MCF 10A (cell line): ENCODE results near the gene LARGE2. TPM values are rescaled to one million over a fixed set of nuclear protein-coding genes. Genes with fewer than 3 reads are reported as not detected.

ENCODE experiments used
- BruUV-seq: library from RNA; stranded (reverse); fragments of 400-500 nt; replicated peaks from 2 replicates; lab custom pipeline; 2021; lab: Mats Ljungman, UMichigan
- CTCF ChIA-PET: fragments of 300-600 bp; sonication (Branson Sonifier 250); formaldehyde crosslinking; extraction: SDS; loops from one replicate; lab custom pipeline; 2021; ENCODE audit warnings: antibody characterized with exemption, inconsistent platforms; lab: Yijun Ruan, JAX
- POLR2A ChIA-PET: fragments of 300-600, 350-650 bp; sonication (Branson Sonifier 250); formaldehyde crosslinking; extraction: SDS; loops from one replicate; lab custom pipeline; 2020; ENCODE audit warnings: antibody characterized with exemption, inconsistent platforms; lab: Yijun Ruan, JAX
- DNase-seq: peaks from one replicate; pipeline ENCODE4 v3.0.0-alpha.2; 2018; ENCODE audit not compliant: unreplicated experiment
- H3K27ac Mint-ChIP-seq: one replicate; pipeline ENCODE4 v1.8.0; 2022; ENCODE audit warnings: mild to moderate bottlenecking, low read depth, mixed read lengths; ENCODE audit not compliant: unreplicated experiment
- H3K27me3 Mint-ChIP-seq: one replicate; pipeline ENCODE4 v1.8.0; 2022; ENCODE audit warnings: mixed read lengths; ENCODE audit not compliant: insufficient read depth, unreplicated experiment
- H3K36me3 Mint-ChIP-seq: one replicate; pipeline ENCODE4 v1.8.0; 2022; ENCODE audit warnings: mild to moderate bottlenecking, moderate library complexity, mixed read lengths; ENCODE audit not compliant: insufficient read depth, unreplicated experiment
- H3K4me1 Mint-ChIP-seq: one replicate; pipeline ENCODE4 v1.8.0; 2022; ENCODE audit warnings: mixed read lengths; ENCODE audit not compliant: insufficient read depth, unreplicated experiment
- H3K4me3 Mint-ChIP-seq: one replicate; pipeline ENCODE4 v1.8.0; 2022; ENCODE audit warnings: mild to moderate bottlenecking, moderate library complexity, mixed read lengths; ENCODE audit not compliant: unreplicated experiment
- H3K9me3 Mint-ChIP-seq: one replicate; pipeline ENCODE4 v1.8.0; 2022; ENCODE audit warnings: mixed read lengths; ENCODE audit not compliant: unreplicated experiment
- intact Hi-C: fragments of 100-400 bp; cut with micrococcal nuclease; formaldehyde crosslinking; loops from 2 replicates; pipeline ENCODE4 v1.14.1; 2022
- total RNA-seq: library from RNA; stranded (reverse); gene quantifications from 2 replicates; pipeline ENCODE4 v1.2.3, GENCODE V29; 2022
- TF ChIP-seq, protein P1 (sequence below): fragments of 200-600 bp; IDR thresholded peaks from one replicate; pipeline ENCODE4 v1.8.0; 2022; ENCODE audit warnings: antibody characterized with exemption, mild to moderate bottlenecking; ENCODE audit not compliant: unreplicated experiment

LARGE2 gene
- total RNA-seq, 1 experiment from 2014 or later, result 0.91 TPM

DNA sequence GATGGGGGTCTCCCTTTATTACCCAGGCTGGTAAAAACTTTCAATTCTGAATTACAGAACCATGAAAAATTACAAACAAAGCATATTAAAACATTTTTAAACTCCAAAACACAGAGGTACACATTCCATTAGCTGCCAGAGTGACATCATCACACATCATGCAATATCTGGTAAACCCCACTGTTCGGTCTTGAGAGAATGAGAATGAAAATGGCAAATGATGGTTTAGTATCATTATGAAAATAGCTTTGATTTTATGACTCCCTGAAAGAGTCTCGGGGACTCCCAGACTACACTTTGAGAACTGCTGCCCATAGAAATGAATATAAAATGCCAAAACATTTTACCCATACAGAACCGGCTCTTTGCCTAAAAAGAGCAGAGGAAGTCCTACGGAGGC is 18.8 kb downstream of the LARGE2 start:
- intact Hi-C loops, result no loop called here
- TF ChIP-seq, protein P1, sequence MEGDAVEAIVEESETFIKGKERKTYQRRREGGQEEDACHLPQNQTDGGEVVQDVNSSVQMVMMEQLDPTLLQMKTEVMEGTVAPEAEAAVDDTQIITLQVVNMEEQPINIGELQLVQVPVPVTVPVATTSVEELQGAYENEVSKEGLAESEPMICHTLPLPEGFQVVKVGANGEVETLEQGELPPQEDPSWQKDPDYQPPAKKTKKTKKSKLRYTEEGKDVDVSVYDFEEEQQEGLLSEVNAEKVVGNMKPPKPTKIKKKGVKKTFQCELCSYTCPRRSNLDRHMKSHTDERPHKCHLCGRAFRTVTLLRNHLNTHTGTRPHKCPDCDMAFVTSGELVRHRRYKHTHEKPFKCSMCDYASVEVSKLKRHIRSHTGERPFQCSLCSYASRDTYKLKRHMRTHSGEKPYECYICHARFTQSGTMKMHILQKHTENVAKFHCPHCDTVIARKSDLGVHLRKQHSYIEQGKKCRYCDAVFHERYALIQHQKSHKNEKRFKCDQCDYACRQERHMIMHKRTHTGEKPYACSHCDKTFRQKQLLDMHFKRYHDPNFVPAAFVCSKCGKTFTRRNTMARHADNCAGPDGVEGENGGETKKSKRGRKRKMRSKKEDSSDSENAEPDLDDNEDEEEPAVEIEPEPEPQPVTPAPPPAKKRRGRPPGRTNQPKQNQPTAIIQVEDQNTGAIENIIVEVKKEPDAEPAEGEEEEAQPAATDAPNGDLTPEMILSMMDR, result no peak
- no peak overlapping the region for H3K4me3 Mint-ChIP-seq
- H3K36me3 Mint-ChIP-seq, result peaks cover 56% of the 10 kb centered on the region
- H3K9me3 Mint-ChIP-seq, result no peaks in the 10 kb centered on the region
- H3K4me1 Mint-ChIP-seq, result no peaks in the 10 kb centered on the region
- CTCF ChIA-PET, result interaction anchor here (1.0 to 1.5 kb wide), 3 partner anchors 23 to 69 kb away, joined by 3 to 4 read pairs (median 3); no protein-coding TSS in a partner anchor
- DNase-seq, result no peak
- no peak overlapping the region for H3K27ac Mint-ChIP-seq
- no peaks in the 10 kb centered on the region for H3K27me3 Mint-ChIP-seq
- no TSS peak for BruUV-seq
- POLR2A ChIA-PET, result interaction anchor here (0.7 to 1.1 kb wide), 3 partner anchors 9 to 23 kb away, joined by 3 to 4 read pairs (median 4); partner anchors contain the start of gene PEX16

DNA sequence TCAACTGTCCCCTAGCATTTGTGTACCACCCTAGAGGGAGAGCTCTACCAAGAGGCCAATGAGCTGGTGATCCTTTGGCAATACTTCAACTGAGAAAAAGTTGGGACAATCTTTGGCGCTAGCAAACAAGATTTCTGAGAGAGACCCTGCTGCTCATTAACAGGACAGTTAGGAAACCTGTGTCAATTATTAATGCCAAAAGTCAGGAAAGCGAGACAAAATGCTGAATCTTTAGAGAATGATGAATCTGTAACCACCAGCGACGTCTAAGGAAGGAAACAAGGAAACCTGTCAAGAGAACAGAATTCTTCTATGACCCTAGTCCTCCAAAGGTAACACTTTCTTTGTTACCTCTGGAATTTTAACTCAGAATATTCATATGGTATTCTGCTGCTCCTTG is 19.9 kb downstream of the LARGE2 start:
- intact Hi-C loops, result no loop called here
- no peak overlapping the region for H3K4me3 Mint-ChIP-seq
- no peaks in the 10 kb centered on the region for H3K27me3 Mint-ChIP-seq
- ChIA-PET POLR2A (interaction anchor here (0.7 to 1.1 kb wide), 3 partner anchors 10 to 54 kb away, joined by 3 to 4 read pairs (median 3); no protein-coding TSS in a partner anchor), CTCF (interaction anchor here (1.5 kb wide), 1 partner anchor 23 kb away, joined by 4 read pairs; no protein-coding TSS in a partner anchor)
- BruUV-seq, result no TSS peak
- H3K27ac Mint-ChIP-seq, result no peak overlapping the region
- H3K36me3 Mint-ChIP-seq, result peaks cover 56% of the 10 kb centered on the region
- DNase-seq, result no peak
- no peaks in the 10 kb centered on the region for H3K9me3 Mint-ChIP-seq
- H3K4me1 Mint-ChIP-seq, result no peaks in the 10 kb centered on the region
- TF ChIP-seq, protein P1, result no peak

DNA sequence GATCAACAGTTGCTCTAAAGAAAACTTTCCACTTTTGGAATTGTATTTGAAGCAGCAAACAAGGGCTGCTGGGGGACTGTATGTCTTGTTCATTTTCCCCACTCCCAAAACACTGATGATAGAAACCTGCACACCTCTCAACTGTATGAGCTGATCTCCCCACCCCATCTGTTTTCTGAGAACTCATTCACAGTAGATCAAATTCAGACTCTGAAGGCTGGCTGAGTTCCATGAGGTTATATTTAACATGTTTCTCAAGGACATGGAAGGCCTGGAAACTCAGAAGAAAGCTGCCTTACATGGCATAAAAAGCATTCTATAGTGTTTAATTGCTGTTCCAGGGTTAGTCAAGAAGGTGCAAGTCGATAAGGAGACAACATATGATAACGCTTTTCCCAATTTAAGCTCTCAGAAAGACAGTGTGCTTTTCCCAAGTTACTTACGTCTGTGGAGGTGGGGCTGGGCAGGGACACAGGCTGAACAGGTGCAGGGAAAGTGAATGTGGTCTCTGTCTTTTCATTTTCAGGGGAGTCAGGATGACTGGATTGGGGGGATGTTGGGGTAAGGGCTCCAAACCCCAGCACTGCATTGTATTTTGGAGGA is 23.0 kb downstream of the LARGE2 start:
- TF ChIP-seq, protein P1, result no peak
- intact Hi-C loops, result no loop called here
- Mint-ChIP-seq H3K36me3 (peaks cover 84% of the 10 kb centered on the region), H3K27ac (no peak overlapping the region), H3K27me3 (no peaks in the 10 kb centered on the region), H3K4me1 (no peaks in the 10 kb centered on the region), H3K9me3 (no peaks in the 10 kb centered on the region), H3K4me3 (no peak overlapping the region)
- no TSS peak for BruUV-seq
- CTCF ChIA-PET, result interaction anchor here (0.5 kb wide), 1 partner anchor 22 kb away, joined by 4 read pairs; no protein-coding TSS in a partner anchor
- DNase-seq, result no peak
- POLR2A ChIA-PET, result interaction anchor here (1.0 kb wide), 1 partner anchor 14 kb away, joined by 3 read pairs; no protein-coding TSS in a partner anchor

DNA sequence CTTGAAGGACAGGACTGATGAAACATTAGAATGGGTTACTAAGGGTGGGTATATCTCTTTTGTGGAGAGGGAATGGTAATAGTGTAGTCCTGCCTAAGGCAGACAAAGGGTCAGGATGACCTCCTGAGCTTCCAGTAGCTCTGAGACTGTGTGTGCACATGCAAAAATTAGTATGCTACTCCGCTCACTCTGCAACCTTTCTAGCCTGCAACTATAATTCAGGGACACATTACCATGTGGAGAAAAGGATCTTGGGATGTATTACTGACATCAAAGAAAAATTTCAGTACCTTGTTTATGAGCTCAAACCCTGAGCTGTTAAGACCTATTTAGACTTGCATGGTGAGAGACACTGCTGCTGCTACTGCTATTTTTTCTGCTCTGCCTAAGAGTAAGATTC is 25.4 kb downstream of the LARGE2 start:
- intact Hi-C loops, result no loop called here
- Mint-ChIP-seq H3K4me1 (no peaks in the 10 kb centered on the region), H3K36me3 (peaks cover 94% of the 10 kb centered on the region), H3K27me3 (no peaks in the 10 kb centered on the region), H3K4me3 (no peak overlapping the region), H3K27ac (no peak overlapping the region), H3K9me3 (no peaks in the 10 kb centered on the region)
- TF ChIP-seq, protein P1, result no peak
- no TSS peak for BruUV-seq
- ChIA-PET CTCF (interaction anchor here (2.8 kb wide), 1 partner anchor 17 kb away, joined by 12 read pairs; no protein-coding TSS in a partner anchor), POLR2A (interaction anchor here (0.7 to 1.2 kb wide), 3 partner anchors 15 to 17 kb away, joined by 3 to 5 read pairs (median 3); no protein-coding TSS in a partner anchor)
- DNase-seq, result no peak
